Mesendoderm (in vitro differentiated cells): Measurements from ENCODE around the gene UTP15.

ENCODE experiments used
- DNase-seq: peaks from one replicate; pipeline ENCODE4 v3.0.0; 2013
- H2AK5ac ChIP-seq: 2 replicates; pipeline ENCODE4 v1.6.1; 2013; ENCODE audit warnings: low read length, inconsistent platforms
- H2BK120ac ChIP-seq: 2 replicates; pipeline ENCODE4 v1.6.1; 2013; ENCODE audit warnings: low read depth, mild to moderate bottlenecking, low read length, moderate library complexity, mixed read lengths
- H2BK15ac ChIP-seq: replicated peaks from 2 replicates; pipeline ENCODE4 v1.6.1; 2013; ENCODE audit warnings: low read depth, mild to moderate bottlenecking, moderate library complexity
- H2BK5ac ChIP-seq: 2 replicates; pipeline ENCODE4 v1.6.1; 2013; ENCODE audit warnings: low read length, inconsistent platforms
- H3K18ac ChIP-seq: 2 replicates; pipeline ENCODE4 v1.6.1; 2013; ENCODE audit warnings: mild to moderate bottlenecking, low read length, mixed read lengths
- H3K23ac ChIP-seq: one replicate; pipeline ENCODE4 v1.6.1; 2013; ENCODE audit warnings: low read length
- H3K27ac ChIP-seq: 2 replicates; pipeline ENCODE4 v1.5.1; 2013; ENCODE audit warnings: low read depth, mild to moderate bottlenecking, inconsistent platforms, low read length, moderate library complexity
- H3K27me3 ChIP-seq: 2 replicates; pipeline ENCODE4 v1.6.1; 2013; ENCODE audit warnings: low read length, control low read depth, mild to moderate bottlenecking, inconsistent platforms; ENCODE audit not compliant: insufficient read depth, poor library complexity
- H3K36me3 ChIP-seq: 2 replicates; pipeline ENCODE4 v1.6.1; 2013; ENCODE audit warnings: low read length, inconsistent platforms; ENCODE audit not compliant: control insufficient read depth, insufficient read depth
- H3K4ac ChIP-seq: one replicate; pipeline ENCODE4 v1.6.1; 2013; ENCODE audit warnings: low read depth, mild to moderate bottlenecking, low read length, moderate library complexity
- H3K4me1 ChIP-seq: 2 replicates; pipeline ENCODE4 v1.6.1; 2013; ENCODE audit warnings: low read depth, low read length, inconsistent platforms; ENCODE audit not compliant: control insufficient read depth
- H3K4me2 ChIP-seq: 2 replicates; pipeline ENCODE4 v1.6.1; 2013; ENCODE audit warnings: low read length
- H3K4me3 ChIP-seq: 2 replicates; pipeline ENCODE4 v1.5.1; 2013; ENCODE audit warnings: mild to moderate bottlenecking, low read length
- H3K56ac ChIP-seq: one replicate; pipeline ENCODE4 v1.6.1; 2013; ENCODE audit warnings: low read length
- H3K79me1 ChIP-seq: 2 replicates; pipeline ENCODE4 v1.6.1; 2013; ENCODE audit warnings: low read length, inconsistent platforms
- H3K79me2 ChIP-seq: 2 replicates; pipeline ENCODE4 v1.6.1; 2013; ENCODE audit warnings: mild to moderate bottlenecking, low read length; ENCODE audit not compliant: control insufficient read depth, insufficient read depth
- H3K9ac ChIP-seq: 2 replicates; pipeline ENCODE4 v1.6.1; 2013; ENCODE audit warnings: low read length, inconsistent platforms
- H4K5ac ChIP-seq: one replicate; pipeline ENCODE4 v1.6.1; 2013; ENCODE audit warnings: low read length
- H4K8ac ChIP-seq: one replicate; pipeline ENCODE4 v1.6.1; 2013; ENCODE audit warnings: low read depth, mild to moderate bottlenecking, control low read depth, low read length, moderate library complexity
- WGBS: extraction: QIAGEN DNeasy Blood & Tissue Kit; methylation state at CpG from one replicate; pipeline ENCODE4 v1.1.7; 2013; ENCODE audit warnings: low lambda C conversion rate, missing lambda C conversion rate; ENCODE audit not compliant: insufficient coverage; ENCODE audit errors: extremely low coverage; 5-methylcytosine and 5-hydroxymethylcytosine counted together

Gene UTP15

DNA sequence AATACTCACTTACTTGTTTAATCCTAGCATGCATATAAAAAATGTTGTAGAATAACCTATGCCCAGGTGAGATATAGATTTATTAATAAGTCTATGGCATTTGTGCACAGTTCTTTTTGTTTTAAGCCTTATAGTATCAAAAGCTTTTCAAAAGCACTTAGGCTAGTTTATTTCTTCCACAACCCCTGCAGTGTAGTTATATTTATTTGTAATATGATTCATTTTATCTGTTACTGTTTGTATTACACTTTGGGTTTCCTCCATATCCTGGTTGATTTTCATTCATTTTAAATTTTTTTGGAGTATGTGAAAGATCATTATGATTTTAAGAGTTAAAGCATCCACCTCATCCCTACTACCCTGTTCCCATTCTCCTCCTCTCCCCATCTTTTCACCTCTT lies 41.7 kb downstream of the UTP15 start:
- Histone ChIP-seq H3K23ac (no peak overlapping the region), H3K4me3 (no peak overlapping the region), H3K56ac (no peak overlapping the region), H3K4me1 (no peaks in the 10 kb centered on the region), H4K8ac (no peak overlapping the region), H3K27ac (no peak overlapping the region), H2BK5ac (no peak overlapping the region), H3K9ac (no peak overlapping the region), H3K79me2 (no peaks in the 10 kb centered on the region), H3K18ac (no peak overlapping the region), H3K27me3 (no peaks in the 10 kb centered on the region), H3K4me2 (no peak overlapping the region), H2AK5ac (no peak overlapping the region), H3K36me3 (no peaks in the 10 kb centered on the region), H3K4ac (no peak overlapping the region), H2BK15ac (no peak overlapping the region), H4K5ac (no peak overlapping the region), H2BK120ac (no peak overlapping the region), H3K79me1 (no peaks in the 10 kb centered on the region)
- DNase-seq: no peak

GRCh38 chr5:73612799-73613198 lies 47.3 kb downstream of the UTP15 start:
- no peak overlapping the region for H2BK5ac ChIP-seq
- no CpG with 5 or more reads among the region's 3 CpGs for WGBS
- no peak for DNase-seq

GRCh38 chr5:73615085-73615484 lies 49.5 kb downstream of the UTP15 start:
- no peak overlapping the region for H3K9ac ChIP-seq
- no peak overlapping the region for H3K4ac ChIP-seq
- H3K79me1 ChIP-seq: no peaks in the 10 kb centered on the region
- no CpG with 5 or more reads among the region's 2 CpGs for WGBS
- no peak overlapping the region for H4K5ac ChIP-seq
- no peak overlapping the region for H3K4me2 ChIP-seq
- H3K56ac ChIP-seq: no peak overlapping the region
- no peak overlapping the region for H3K27ac ChIP-seq
- H4K8ac ChIP-seq: no peak overlapping the region
- H2BK120ac ChIP-seq: no peak overlapping the region
- no peak overlapping the region for H2AK5ac ChIP-seq
- no peaks in the 10 kb centered on the region for H3K4me1 ChIP-seq
- no peak overlapping the region for H3K23ac ChIP-seq
- no peak for DNase-seq
- H3K79me2 ChIP-seq: no peaks in the 10 kb centered on the region
- H3K36me3 ChIP-seq: no peaks in the 10 kb centered on the region
- no peaks in the 10 kb centered on the region for H3K27me3 ChIP-seq
- H2BK15ac ChIP-seq: no peak overlapping the region
- H2BK5ac ChIP-seq: no peak overlapping the region
- no peak overlapping the region for H3K4me3 ChIP-seq
- H3K18ac ChIP-seq: no peak overlapping the region

More at GRCh38 chr5:73612799-73613198, 47.3 kb downstream of the UTP15 start:
- no peaks in the 10 kb centered on the region for H3K79me1 ChIP-seq
- no peak overlapping the region for H3K18ac ChIP-seq
- no peaks in the 10 kb centered on the region for H3K36me3 ChIP-seq
- no peak overlapping the region for H3K23ac ChIP-seq
- H3K9ac ChIP-seq: no peak overlapping the region
- H3K4me3 ChIP-seq: no peak overlapping the region
- no peak overlapping the region for H3K4ac ChIP-seq
- H3K4me2 ChIP-seq: no peak overlapping the region
- H4K8ac ChIP-seq: no peak overlapping the region
- no peak overlapping the region for H3K27ac ChIP-seq
- H3K27me3 ChIP-seq: no peaks in the 10 kb centered on the region
- no peak overlapping the region for H3K56ac ChIP-seq
- H3K4me1 ChIP-seq: no peaks in the 10 kb centered on the region
- H4K5ac ChIP-seq: no peak overlapping the region
- H2AK5ac ChIP-seq: no peak overlapping the region
- H2BK120ac ChIP-seq: no peak overlapping the region
- no peaks in the 10 kb centered on the region for H3K79me2 ChIP-seq
- H2BK15ac ChIP-seq: no peak overlapping the region

- Histone ChIP-seq H2BK120ac (no peak overlapping the region), H2BK5ac (no peak overlapping the region), H2BK15ac (no peak overlapping the region), H3K9ac (no peak overlapping the region), H3K4me2 (no peak overlapping the region), H3K18ac (no peak overlapping the region), H3K4me3 (no peak overlapping the region), H2AK5ac (no peak overlapping the region), H3K36me3 (no peaks in the 10 kb centered on the region), H3K56ac (no peak overlapping the region), H3K27ac (no peak overlapping the region), H3K79me2 (no peaks in the 10 kb centered on the region), H3K27me3 (no peaks in the 10 kb centered on the region), H3K4me1 (no peaks in the 10 kb centered on the region), H3K23ac (no peak overlapping the region), H3K79me1 (no peaks in the 10 kb centered on the region), H4K5ac (no peak overlapping the region), H4K8ac (no peak overlapping the region), H3K4ac (no peak overlapping the region)
- WGBS: no CpG with 5 or more reads among the region's 4 CpGs
- DNase-seq: no peak
Measured at GRCh38 chr5:73615947-73616346, 50.4 kb downstream of the UTP15 start.

- Histone ChIP-seq H3K9ac (no peak overlapping the region), H2AK5ac (no peak overlapping the region), H3K27ac (no peak overlapping the region), H3K23ac (no peak overlapping the region), H2BK15ac (no peak overlapping the region), H3K56ac (no peak overlapping the region), H3K18ac (no peak overlapping the region), H3K4me1 (no peaks in the 10 kb centered on the region), H3K4me2 (no peak overlapping the region), H3K4me3 (no peak overlapping the region), H3K79me1 (no peaks in the 10 kb centered on the region), H2BK5ac (no peak overlapping the region), H4K5ac (no peak overlapping the region), H3K79me2 (no peaks in the 10 kb centered on the region), H3K27me3 (no peaks in the 10 kb centered on the region), H3K4ac (no peak overlapping the region), H3K36me3 (no peaks in the 10 kb centered on the region), H4K8ac (no peak overlapping the region), H2BK120ac (no peak overlapping the region)
- no CpG with 5 or more reads among the region's 9 CpGs for WGBS
- DNase-seq: no peak
Measured at GRCh38 chr5:73617510-73618279, 52.2 kb downstream of the UTP15 start.
